SH-SY5Y (cell line): Measurements from ENCODE around the gene HTRA2.

Source experiments
- GATA2 ChIP-seq: IDR thresholded peaks from 2 replicates; pipeline ENCODE4 v1.6.1; 2011; ENCODE audit warnings: mild to moderate bottlenecking, low read depth, low read length
- GATA3 ChIP-seq: IDR thresholded peaks from 2 replicates; pipeline ENCODE4 v1.6.1; 2011; ENCODE audit warnings: low read depth, mild to moderate bottlenecking, low read length, moderate library complexity

GRCh38 chr2:74501335-74502071 lies 28.2 kb upstream of the HTRA2 start:
- TF ChIP-seq GATA2 (no peak), GATA3 (no peak)
